Calu3 (cell line): Measurements from ENCODE around the gene ANK2. TPM values are rescaled to one million over a fixed set of nuclear protein-coding genes. Genes with fewer than 3 reads are reported as not detected.

Experiments used
- BruUV-seq: library from RNA; stranded (reverse); fragments of 400-500 nt; replicated peaks from 2 replicates; lab custom pipeline; 2021; lab: Mats Ljungman, UMichigan
- CTCF ChIA-PET: fragments of 300-600 bp; sonication (Branson Sonifier 250); formaldehyde crosslinking; loops from one replicate; lab custom pipeline; 2022; ENCODE audit warnings: antibody characterized with exemption; lab: Charles Lee
- DNase-seq: peaks from one replicate; pipeline ENCODE4 v3.0.0; 2022
- H3K27ac Mint-ChIP-seq: one replicate; pipeline ENCODE4 v1.8.0; 2022; ENCODE audit warnings: mixed read lengths; ENCODE audit not compliant: unreplicated experiment
- H3K27me3 Mint-ChIP-seq: one replicate; pipeline ENCODE4 v1.8.0; 2022; ENCODE audit warnings: mixed read lengths; ENCODE audit not compliant: unreplicated experiment
- H3K36me3 Mint-ChIP-seq: one replicate; pipeline ENCODE4 v1.8.0; 2022; ENCODE audit warnings: mild to moderate bottlenecking, moderate library complexity, mixed read lengths; ENCODE audit not compliant: insufficient read depth, unreplicated experiment
- H3K4me1 Mint-ChIP-seq: one replicate; pipeline ENCODE4 v1.8.0; 2022; ENCODE audit warnings: mild to moderate bottlenecking, low read depth, mixed read lengths; ENCODE audit not compliant: unreplicated experiment
- H3K4me3 Mint-ChIP-seq: one replicate; pipeline ENCODE4 v1.8.0; 2022; ENCODE audit warnings: mild to moderate bottlenecking, low read depth, moderate library complexity, mixed read lengths; ENCODE audit not compliant: unreplicated experiment
- H3K9me3 Mint-ChIP-seq: one replicate; pipeline ENCODE4 v1.8.0; 2022; ENCODE audit warnings: low read depth, mixed read lengths; ENCODE audit not compliant: unreplicated experiment
- intact Hi-C: fragments of 100-400 bp; cut with micrococcal nuclease; formaldehyde crosslinking; loops from one replicate; pipeline ENCODE4 v1.10.0; 2022; ENCODE audit not compliant: unreplicated experiment
- total RNA-seq: library from RNA; stranded (reverse); gene quantifications from 2 replicates; pipeline ENCODE4 v1.2.3, GENCODE V29; 2022
- TF ChIP-seq, protein P1 (sequence below): fragments of 200-600 bp; IDR thresholded peaks from one replicate; pipeline ENCODE4 v1.8.0; 2022; ENCODE audit warnings: antibody characterized with exemption; ENCODE audit not compliant: unreplicated experiment

The ANK2 gene
- total RNA-seq, 1 experiment from 2014 or later, result 4.1 TPM

DNA sequence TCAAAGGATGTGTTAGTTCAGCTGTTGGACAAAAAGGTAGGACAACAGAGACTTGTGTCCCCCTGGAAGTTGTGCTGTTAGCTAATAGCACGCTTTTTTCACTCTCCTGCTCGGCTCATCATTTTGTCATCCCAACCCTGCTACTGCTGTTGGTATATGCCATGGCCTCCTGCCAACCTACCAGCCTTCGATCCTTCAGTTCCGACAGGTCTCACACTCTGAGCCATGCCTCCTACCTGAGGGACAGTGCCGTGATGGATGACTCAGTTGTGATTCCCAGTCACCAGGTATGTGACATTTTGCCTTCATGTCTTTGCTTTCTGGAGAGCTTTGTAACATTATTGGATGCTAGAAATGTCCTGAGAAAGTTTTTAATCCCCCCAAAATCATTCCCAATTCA lies 268.1 kb downstream of the ANK2 start:
- CTCF ChIA-PET, result no interaction called here
- TF ChIP-seq, protein P1, sequence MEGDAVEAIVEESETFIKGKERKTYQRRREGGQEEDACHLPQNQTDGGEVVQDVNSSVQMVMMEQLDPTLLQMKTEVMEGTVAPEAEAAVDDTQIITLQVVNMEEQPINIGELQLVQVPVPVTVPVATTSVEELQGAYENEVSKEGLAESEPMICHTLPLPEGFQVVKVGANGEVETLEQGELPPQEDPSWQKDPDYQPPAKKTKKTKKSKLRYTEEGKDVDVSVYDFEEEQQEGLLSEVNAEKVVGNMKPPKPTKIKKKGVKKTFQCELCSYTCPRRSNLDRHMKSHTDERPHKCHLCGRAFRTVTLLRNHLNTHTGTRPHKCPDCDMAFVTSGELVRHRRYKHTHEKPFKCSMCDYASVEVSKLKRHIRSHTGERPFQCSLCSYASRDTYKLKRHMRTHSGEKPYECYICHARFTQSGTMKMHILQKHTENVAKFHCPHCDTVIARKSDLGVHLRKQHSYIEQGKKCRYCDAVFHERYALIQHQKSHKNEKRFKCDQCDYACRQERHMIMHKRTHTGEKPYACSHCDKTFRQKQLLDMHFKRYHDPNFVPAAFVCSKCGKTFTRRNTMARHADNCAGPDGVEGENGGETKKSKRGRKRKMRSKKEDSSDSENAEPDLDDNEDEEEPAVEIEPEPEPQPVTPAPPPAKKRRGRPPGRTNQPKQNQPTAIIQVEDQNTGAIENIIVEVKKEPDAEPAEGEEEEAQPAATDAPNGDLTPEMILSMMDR, result no peak
- DNase-seq, result no peak

DNA sequence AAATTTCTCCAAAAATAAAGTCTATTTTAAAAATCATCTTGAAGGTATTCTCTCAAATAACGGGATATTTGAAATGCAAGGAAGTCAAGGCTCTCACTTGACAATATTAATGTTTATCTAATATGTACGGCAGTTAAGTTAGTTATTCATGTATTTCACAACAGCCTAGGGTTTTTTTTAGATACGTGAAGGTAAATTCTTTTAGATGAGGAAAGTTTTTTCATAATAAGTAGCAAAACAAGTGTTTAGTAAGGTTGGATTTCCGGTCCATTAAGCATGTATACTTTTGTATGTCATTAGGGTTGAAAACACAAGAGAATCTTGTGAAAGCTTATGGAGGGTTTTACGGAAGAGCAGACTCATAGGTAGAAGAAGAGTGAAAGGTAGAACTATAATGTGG lies 273.3 kb downstream of the ANK2 start:
- no peaks in the 10 kb centered on the region for H3K9me3 Mint-ChIP-seq
- H3K4me1 Mint-ChIP-seq, result no peaks in the 10 kb centered on the region
- intact Hi-C loops, result loop anchor here (10.0 kb wide), 1 partner anchor 218 kb away; no protein-coding TSS in a partner anchor
- H3K36me3 Mint-ChIP-seq, result no peaks in the 10 kb centered on the region
- CTCF ChIA-PET, result interaction anchor here (0.5 kb wide), 1 partner anchor 400 kb away, joined by 4 read pairs; no protein-coding TSS in a partner anchor
- no peak overlapping the region for H3K4me3 Mint-ChIP-seq
- DNase-seq, result no peak
- TF ChIP-seq, protein P1, result no peak
- no peak overlapping the region for H3K27ac Mint-ChIP-seq
- no TSS peak for BruUV-seq
- H3K27me3 Mint-ChIP-seq, result no peaks in the 10 kb centered on the region

More for the DNA sequence above, 268.1 kb downstream of the ANK2 start:
- Mint-ChIP-seq H3K4me1 (no peaks in the 10 kb centered on the region), H3K4me3 (no peak overlapping the region), H3K27me3 (no peaks in the 10 kb centered on the region), H3K36me3 (no peaks in the 10 kb centered on the region), H3K27ac (no peak overlapping the region), H3K9me3 (no peaks in the 10 kb centered on the region)
- BruUV-seq, result no TSS peak
- intact Hi-C loops, result no loop called here

DNA sequence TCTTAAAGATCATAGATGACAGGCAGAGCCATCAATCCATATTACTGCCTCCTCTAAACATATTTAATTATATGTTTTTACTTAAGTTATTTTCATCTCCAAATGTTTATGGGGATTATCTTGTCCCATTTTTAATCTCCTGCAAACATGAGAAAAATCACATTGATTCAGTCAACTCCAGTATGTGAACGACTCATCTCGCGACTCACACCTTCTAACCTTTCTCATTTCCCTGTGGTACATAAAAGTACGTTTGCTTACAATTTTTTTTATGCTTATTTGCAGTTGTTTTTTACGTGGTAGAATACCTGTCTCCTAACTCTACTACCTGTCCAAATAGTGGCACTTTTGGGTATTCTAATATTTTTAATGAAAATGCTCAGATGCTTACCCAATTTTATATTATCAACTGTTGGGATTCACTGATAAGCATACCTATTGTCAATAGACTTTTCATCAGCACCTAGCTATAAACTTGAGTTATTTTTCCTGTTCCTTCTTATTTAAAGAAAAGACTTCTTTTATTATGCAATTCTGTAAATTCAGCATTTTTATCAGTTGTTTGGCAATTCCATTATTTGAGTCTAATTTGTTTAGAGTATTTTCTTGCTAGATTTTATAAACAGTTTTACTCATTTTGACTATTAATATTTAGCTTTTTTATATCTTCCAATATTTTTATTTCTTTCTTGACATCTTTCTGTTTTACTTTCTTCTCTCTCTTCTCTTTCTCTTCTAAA lies 276.6 kb downstream of the ANK2 start:
- Mint-ChIP-seq H3K9me3 (no peaks in the 10 kb centered on the region), H3K4me1 (no peaks in the 10 kb centered on the region)

DNA sequence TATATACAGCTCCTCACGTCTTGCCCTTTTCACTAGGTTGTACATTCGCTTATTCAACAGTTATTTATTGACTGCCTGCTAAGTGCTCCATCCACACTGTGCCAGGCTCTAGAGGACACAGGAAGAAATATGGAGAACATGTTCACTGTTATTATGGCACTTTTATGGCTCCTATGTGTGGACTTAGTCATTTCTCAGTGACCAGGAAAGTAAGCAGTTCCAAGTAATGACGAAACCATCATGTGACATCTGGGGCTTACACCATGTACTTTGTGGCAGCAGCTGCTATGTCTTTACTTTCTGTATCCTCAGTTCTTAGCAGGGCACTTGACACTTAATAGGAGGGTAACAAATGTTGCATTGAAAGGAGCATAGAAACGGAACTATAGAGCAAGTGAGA lies 278.0 kb downstream of the ANK2 start:
- intact Hi-C loops, result loop anchor here (10.0 kb wide), 1 partner anchor 223 kb away; no protein-coding TSS in a partner anchor
- TF ChIP-seq, protein P1, result no peak
- Mint-ChIP-seq H3K27ac (no peak overlapping the region), H3K9me3 (no peaks in the 10 kb centered on the region), H3K36me3 (no peaks in the 10 kb centered on the region), H3K4me1 (no peaks in the 10 kb centered on the region), H3K27me3 (no peaks in the 10 kb centered on the region), H3K4me3 (no peak overlapping the region)
- DNase-seq, result no peak
- CTCF ChIA-PET, result no interaction called here
- no TSS peak for BruUV-seq

More for the DNA sequence above, 276.6 kb downstream of the ANK2 start:
- Mint-ChIP-seq H3K27ac (no peak overlapping the region), H3K4me3 (no peak overlapping the region), H3K27me3 (no peaks in the 10 kb centered on the region), H3K36me3 (no peaks in the 10 kb centered on the region)
- no TSS peak for BruUV-seq
- intact Hi-C loops, result loop anchor here (10.0 kb wide), 1 partner anchor 221 kb away; no protein-coding TSS in a partner anchor
- TF ChIP-seq, protein P1, result no peak
- CTCF ChIA-PET, result no interaction called here
- no peak for DNase-seq
